Islet of Langerhans (tissue), 1 donor: Measurements from ENCODE around the gene FLNB.
"Not testable (repeated sequence)": the region's sequence is repeated elsewhere in the genome, so short reads cannot be mapped to it uniquely, and the experiment has no call there.

Experiments
- FAIRE-seq: peaks from one replicate; lab custom pipeline; 2011; peaks lifted over from hg19 to GRCh38; lab: Jason Lieb, UNC

The FLNB gene

GRCh38 chr3:58055891-58056290, 47.7 kb downstream of the FLNB start:
- FAIRE-seq, result not testable (repeated sequence)

- no peak for FAIRE-seq
Measured at GRCh38 chr3:58058361-58059263, 50.4 kb downstream of the FLNB start.

GRCh38 chr3:58059349-58060321, 51.4 kb downstream of the FLNB start:
- no peak for FAIRE-seq

DNA sequence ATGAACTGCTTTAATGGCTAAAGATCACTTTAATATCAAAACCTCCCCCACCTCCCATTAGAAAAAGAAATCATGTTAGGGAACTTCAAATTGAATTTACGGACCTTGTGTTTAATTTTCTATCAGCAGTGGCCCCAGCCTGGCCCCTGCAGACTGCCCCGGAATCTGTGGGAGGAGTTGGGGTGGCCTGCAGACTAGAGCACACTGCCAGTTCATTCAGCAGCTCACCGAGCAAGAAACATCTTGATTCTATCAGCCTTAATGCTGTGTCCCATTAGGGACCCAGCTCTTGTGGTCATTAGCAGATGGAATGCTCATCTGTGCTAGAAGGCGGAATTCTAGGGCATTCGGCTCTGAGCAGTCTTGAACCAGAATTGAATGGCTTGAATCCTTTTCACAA, 54.2 kb downstream of the FLNB start:
- FAIRE-seq, result no peak

- FAIRE-seq, result no peak
Measured at GRCh38 chr3:58063022-58063815, 55.0 kb downstream of the FLNB start.

- FAIRE-seq, result no peak
Measured at GRCh38 chr3:58064923-58065638, 56.9 kb downstream of the FLNB start.

DNA sequence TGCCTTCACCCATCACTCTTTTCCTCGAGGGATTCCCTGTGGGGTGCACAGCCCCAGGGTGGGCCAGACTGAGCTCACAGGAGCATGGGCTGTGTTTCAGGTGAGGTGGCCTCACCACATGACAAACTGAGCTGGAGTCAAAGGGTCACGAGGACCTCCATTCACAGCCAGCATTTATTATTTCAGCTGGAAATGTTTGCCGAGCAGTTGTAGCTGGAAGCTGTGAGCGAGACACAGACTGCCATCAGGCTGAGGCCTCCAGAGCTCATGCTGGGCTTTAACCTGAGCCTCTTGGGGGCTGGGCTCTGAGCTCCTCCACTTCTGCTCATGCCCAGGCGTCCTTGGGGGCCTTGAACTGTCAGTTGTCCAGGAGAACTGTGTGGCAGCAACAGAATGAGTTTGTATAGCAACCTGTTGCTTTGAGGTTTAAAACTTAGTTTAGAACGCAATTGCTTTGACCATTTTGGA, 57.5 kb downstream of the FLNB start:
- no peak for FAIRE-seq

GRCh38 chr3:58066842-58067241, 58.6 kb downstream of the FLNB start:
- no peak for FAIRE-seq

DNA sequence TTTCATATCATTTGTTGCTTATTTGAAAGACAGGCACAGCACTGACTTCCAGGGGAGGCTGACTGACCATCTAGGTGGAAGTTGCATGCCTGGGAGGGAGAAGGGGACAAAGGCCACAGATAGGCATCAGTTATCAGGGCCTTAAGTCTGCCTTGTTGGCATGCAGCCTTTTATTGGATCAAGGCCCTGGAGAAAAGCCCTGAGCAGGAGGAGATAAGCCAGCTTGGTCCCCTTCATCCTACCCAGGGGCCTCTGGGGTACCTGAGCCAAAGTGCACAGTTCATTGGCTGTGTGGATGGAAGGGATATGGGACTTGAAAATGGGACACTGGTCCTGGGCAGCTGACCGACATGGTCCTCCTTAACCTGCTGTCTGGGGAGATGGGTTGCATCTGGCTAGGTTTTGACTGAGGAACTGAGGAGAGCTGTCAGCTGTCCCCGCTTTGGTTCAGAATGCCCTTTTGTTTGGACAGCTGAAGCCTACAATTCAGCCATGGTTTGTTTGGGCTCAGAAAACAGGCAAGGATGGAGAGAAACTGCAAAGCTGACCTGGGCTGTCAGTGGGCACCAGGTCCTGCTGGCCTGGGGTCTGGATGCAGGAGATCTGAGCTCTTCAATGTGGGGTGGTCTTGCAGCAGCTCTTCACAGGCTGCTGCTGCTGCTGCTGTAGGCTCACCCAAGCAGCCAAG, 60.0 kb downstream of the FLNB start:
- no peak for FAIRE-seq

GRCh38 chr3:58071480-58071971, 63.3 kb downstream of the FLNB start:
- no peak for FAIRE-seq

DNA sequence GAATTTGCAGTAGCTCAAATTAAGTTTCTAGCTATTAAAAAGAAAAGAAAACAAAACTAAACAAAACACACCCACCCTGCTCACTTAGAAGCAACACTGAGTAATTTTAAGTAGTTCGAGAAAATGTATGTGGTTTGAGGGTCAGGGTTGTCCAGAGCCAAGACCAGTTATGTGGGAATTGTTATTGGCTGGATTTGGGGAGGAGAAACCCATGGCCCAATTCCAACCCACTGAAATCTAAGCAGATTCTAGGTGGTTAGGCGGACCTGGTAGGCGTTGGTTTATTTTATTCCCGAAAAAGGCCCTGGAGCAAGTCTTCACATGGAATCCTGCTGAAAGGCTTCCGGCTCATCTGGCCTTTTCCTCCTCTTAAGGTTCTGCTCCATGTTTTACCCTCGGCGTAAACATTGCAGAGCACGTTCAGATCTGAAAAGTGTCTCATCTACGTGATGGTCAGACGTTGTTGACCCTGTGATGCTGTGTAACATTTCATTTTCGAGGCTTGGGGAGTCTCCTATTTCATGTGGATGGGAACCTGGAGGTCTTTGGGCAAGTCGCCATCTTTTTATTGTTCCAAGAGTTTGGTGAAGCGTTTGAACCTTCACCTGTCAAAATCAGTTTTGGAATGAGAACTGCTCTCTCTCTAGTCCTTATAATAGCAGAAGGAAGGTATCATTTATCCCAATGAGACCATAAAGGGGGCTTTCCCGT, 64.0 kb downstream of the FLNB start:
- FAIRE-seq, result no peak

DNA sequence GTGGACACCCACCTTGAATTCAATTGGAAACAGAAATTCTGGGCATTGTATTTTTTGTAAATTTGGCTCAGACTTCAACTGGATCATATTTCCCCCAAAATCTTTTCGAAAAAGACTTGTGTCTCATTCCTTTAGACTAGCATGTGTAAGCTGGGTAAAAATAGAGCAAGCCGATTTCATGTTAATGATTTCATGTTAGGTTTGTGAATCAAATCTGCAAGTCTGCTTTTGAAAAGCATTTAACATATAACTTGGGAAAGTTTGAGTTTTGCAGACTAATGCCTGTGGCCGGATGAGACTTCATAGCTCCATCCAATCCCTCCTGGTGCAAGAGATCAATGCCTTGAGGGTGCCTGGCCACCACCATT, 64.5 kb downstream of the FLNB start:
- no peak for FAIRE-seq

DNA sequence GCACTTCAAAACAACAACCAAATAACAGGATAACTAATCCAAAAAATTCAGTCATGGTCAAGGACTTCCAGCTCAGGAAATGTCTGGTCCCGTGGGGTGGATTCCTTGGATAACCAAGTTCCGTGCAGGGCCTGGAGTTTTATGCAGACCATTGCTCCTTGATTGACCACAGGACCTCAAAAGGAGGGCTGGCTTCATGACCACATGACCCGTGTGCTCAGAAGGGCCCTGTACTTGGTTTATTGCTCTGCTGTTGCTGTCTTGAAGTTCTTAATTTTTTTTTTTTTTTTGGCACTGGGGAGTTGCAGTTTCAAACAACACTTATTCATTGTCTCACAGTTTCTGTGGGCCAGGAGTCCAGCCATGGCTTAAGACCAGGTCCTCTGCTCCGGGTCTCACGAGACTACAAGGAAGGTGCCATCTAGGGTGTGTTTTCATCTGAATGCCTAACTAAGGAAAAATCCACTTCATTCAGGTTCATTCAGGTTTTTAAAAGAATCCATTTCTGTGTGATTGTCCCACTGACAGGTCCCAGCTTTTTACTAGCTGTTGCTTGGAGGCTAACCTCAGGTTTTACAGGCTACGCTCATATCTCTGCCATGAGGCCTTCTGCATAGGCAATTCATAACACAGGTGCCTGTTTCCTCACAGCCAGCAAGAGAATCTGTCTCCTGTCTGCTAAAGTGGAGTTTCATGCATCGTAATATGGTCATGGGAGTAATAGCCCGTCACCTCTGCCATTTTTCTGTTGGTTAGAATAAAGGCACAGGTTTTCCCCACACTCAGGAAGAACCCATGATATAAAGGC, 65.3 kb downstream of the FLNB start:
- no peak for FAIRE-seq

- no peak for FAIRE-seq
Measured at GRCh38 chr3:58074116-58074715, 66.0 kb downstream of the FLNB start.

- no peak for FAIRE-seq
Measured at GRCh38 chr3:58074997-58075396, 66.8 kb downstream of the FLNB start.

DNA sequence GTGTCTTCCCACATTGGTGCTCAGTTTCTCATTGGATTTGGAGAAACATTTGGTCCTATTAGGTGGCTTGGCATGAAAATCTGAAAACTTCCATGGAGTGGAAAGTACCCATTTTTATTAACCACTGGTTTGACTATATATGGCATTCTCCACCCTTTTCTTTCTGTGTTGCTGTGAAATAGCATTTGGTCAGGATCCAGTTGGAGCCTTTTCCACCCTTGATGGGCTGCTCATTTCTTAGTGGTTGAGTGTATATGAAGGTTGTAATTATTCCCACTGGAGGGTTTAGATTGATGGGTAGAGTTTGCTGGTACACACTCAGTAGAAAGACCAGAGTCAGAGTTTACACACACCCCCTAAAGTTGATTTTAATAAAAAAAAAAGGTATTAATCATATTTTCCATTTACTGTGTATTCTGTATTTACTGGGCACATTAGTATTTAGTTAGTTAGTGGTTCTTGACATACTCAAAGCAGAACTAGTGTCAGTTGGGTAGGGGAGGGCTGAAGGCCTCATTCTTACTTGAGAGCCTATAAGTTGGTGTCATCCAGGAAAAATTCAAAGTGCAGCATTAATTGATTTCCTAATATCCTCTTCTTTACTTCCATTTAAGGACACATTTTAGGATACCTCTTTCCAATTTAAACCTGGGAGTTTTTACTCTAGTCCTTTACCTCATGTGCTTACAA, 69.5 kb downstream of the FLNB start:
- FAIRE-seq, result no peak

GRCh38 chr3:58078610-58079009, 70.4 kb downstream of the FLNB start:
- FAIRE-seq, result no peak

- no peak for FAIRE-seq
Measured at GRCh38 chr3:58079773-58080172, 71.6 kb downstream of the FLNB start.
